HG03060 (cell line): Measurements from ENCODE around the gene ATP2A2.
A peak's percentile ranks its signal among the peaks of the same experiment; 100 is the strongest.
"Not testable (repeated sequence)": the region's sequence is repeated elsewhere in the genome, so short reads cannot be mapped to it uniquely, and the experiment has no call there.

ENCODE experiments used
- ATAC-seq: cut with Tn5 transposase; IDR thresholded peaks from one replicate; pipeline ENCODE4 v1.9.1; 2021; ENCODE audit warnings: low read depth, moderate number of reproducible peaks; ENCODE audit not compliant: unreplicated experiment

ATP2A2 gene

DNA sequence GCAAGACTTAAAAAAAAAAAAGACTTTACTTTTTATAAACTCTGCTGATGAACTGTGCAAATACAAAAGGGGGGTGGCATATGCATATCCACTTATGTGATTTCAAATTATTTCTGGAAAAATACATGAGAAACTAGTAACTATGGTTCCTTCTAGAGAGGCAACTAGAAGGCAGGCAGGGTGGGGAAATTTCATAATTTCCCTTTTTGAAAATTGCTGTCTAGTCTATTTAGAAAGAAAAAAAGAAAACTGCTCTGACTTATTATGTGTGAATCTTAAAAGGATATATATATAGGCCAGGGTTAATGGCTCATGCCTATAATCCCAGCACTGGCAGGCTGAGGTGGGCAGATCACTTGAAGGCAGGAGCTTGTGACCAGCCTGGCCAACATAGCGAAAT, 80.2 kb downstream of the ATP2A2 start:
- no peak for ATAC-seq

DNA sequence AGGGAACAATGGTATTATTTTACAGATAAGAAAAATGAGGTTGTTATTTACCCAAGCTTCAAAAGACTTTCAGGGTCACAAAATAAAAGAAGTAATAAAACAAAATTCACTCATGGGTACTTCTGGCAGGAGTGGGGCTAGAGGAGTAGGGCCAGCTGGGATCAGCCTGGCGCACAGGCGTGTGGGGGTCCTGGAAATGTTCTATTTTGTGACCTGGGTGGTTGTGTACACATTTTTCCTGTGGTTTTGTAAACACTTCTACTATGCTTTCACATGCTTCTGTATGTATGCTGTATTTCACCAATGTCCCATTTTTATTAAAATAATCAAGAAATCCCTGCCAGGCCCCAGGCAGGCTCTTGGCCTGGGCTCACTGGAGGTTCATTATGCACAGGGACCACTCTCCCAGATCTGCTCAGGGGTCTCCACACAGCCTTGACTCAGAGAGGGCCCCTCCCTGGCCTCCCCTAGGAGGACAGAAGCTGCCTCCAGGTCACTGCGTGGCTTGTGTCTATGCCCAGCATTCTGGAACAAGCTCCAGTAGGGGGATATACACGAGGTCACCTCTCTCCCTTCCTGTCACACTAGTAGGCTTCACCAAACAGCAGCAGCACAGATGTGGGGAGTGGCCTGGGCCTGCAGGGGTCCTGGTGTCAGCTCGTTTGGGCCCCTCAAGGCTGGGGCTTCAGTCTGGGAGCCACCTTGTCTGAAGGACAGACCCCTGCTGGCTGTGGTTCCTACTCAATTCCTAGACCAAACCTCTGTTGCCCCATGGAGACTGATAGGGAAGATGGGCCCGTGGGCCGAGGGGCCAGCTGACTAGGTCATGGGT, 84.7 kb downstream of the ATP2A2 start:
- no peak for ATAC-seq

DNA sequence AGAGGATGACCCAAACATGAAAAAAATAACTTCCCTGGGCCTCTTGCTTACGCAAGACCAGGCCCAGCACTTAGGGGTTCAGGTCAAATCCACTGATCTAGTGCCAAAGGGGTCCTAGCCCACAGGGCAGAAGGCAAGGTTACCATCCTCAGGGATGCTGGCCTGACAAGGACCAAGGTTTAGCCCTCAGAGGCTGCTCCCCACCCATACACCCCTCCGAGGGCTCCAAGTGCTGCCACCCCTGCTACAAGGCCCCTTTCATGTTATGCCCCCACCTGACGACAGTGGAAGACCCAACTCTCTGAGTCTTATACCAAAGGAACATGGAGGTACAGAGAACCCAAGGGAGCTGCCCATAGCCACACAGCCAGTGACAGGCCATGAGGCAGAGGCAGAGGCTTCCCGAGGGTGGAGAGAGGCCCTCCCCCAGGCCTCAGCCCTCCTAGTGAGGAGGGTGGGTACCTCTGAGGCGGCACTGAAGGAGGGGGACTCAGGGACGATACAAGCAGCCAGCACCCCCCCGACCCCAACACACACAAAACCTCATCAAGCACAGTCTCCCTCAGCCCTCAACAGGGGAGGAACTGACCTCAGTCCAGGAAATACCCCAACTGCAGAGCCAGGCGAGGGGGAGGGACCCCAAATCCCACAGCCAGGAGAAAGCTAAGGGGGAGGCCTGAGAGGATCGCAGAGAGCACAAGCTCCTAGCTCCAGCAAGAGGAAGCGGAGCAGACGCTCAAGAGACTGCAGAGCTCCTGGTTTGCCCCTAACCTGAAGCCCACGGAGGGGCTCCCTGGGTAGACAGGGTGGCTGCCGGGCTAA, 85.5 kb downstream of the ATP2A2 start:
- no peak for ATAC-seq

DNA sequence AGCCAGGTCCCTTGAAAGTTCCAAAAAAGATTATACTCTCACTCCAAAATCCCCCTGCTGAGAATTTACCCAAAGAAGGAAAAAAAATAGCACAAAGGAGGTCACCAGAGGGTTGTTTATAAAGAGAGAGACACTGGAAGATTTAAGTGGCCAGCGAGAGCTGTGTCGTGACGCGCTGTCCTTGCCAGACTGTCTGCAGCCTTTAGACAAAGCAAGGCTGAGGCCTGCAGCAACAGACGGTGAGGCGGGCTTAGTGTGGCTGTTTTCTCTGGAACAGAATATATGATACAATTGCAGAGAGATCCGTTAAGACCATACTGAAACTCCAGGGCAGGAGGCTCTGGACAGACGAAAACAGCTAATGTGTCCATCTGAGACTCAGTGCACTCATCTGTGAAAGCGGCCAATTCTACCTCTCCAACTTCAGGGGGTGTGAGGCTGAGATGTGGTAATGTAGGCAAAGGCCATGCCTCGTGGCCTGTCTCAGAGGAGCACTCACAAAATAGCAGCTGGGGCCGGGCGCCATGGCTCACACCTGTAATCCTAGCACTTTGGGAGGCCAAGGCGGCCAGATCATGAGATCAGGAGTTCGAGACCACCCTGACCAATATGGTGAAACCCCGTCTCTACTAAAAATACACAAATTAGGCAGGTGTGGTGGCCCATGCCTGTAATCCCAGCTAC, 86.3 kb downstream of the ATP2A2 start:
- ATAC-seq, result no peak

DNA sequence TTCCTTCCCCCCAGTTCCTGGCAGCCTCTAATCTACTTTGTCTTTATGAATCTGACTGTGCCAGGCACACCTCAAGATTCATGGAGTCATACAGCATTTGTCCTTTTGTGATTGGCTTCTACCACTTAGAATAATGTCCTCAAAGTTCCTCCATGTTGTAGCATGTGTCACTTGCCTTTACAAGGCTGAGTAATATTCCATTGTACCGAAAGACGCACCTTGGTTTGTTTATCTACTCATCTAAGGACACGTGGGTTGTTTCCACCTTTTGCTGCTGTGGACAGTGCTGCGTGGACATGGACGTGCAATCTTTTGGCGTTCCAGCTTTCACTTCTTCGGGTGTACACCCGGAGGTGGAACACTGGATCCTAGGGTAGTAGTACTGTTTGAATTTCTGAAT, 88.9 kb downstream of the ATP2A2 start:
- no peak for ATAC-seq

DNA sequence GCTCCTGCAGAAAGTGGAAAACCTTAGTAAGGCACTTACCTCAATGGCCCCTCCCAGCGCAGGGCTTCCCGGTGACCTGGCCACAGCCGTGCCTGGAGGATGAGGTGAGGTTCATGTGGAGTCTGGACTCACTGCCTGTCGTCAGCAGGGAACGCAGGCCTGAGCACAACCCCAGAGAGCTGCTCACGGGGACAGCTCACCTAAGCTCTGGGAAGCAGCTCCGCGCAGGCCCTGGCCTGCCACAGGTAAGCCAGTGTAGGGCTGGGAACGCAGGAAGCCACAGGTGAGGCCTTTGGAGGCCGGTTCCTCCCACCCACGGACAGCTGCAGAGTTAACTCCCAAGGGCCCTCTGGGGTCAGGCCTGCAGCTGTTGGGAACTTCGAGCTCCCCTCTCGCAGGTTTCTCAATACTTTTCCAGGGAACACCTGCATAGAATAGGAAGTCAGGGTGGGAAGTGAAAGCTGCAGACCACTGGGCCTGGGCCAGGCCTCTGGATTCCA, 89.7 kb downstream of the ATP2A2 start:
- ATAC-seq, result no peak

DNA sequence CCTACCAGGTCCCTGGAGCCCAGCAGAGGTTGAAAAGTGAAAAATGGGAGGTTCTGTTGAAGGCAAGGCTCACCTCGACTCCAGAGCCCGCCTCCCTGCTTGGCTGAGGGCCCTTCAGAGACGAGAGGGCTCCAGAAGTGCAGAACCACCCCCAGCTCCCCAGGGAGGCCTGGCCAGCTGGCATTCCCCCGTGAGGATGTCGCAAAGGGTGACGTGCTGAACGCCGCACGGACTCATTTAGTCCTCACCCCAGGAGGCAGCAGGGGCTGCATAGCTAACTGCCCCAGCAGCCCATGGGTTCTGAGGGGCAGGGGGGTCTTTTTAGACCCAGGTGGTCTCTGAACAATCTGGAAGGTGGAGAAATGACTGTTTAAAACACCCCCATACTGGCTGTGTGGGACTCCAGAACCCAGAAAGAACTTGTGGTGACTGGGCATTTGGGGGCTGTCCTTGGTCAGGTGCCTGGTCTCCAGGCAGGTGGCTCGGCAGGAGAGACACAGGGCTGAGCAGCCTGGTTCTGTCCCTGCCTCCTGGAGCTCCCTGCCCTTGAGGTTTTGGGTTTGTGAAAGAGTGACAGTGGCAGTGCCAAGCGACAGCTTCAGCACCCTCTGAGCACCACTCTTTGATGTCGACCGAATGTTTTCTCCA, 90.5 kb downstream of the ATP2A2 start:
- peak; percentile 56 for ATAC-seq

DNA sequence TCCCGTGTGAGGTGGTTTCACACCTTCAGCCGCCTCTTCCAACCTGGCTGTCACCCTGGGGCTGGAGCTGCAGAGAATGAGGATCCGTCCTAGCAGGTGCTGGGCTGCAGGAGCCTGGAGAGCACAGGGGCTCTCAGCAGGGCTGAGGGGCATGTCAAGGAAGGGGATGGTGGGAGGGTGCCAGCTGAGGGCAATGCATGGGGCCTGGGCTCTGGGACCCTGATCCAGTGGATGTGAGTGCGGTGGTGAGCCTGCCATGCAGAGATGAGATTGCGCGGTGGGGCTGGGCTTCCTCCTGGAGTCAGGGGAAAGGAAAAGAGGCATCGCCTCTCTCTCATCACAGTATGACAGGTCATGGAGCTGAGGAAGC, 91.0 kb downstream of the ATP2A2 start:
- no peak for ATAC-seq

DNA sequence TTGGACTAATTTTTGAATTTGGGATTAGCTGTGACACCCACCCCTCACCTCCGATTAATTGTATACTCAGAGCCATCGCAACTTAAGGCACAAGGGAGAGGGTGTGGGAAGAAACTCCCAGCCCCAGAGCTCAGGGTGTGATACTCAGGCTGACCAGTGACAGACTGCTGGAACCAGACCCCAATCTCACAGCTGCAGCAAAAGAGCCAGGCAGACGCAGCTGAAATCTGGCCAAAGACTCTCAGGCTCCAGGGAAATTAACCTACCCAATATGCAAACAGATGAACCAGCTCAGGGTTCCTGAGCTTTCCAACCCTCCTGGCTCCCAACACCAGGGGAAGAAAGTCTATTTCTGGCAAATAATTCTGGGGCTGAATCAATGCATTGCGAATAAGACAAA, 92.0 kb downstream of the ATP2A2 start:
- no peak for ATAC-seq

DNA sequence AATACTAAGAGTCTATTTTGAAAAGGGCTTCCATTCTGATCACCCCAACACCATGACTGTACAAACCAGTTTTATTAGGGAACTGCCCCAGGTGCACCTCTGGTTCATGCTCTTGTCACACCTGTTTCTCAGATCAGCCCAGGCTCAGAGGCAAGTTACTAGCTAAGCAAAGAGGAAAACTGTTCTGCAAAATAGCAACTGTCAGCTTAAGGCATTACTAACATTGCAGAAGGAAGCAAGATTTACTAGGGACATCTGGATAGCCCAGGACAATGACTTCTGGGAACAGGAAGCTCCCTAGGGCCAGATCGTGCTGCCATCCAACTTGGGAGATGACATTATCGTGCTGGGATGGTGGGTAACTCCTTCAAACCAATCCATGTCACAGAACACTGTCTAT, 92.4 kb downstream of the ATP2A2 start:
- no peak for ATAC-seq

DNA sequence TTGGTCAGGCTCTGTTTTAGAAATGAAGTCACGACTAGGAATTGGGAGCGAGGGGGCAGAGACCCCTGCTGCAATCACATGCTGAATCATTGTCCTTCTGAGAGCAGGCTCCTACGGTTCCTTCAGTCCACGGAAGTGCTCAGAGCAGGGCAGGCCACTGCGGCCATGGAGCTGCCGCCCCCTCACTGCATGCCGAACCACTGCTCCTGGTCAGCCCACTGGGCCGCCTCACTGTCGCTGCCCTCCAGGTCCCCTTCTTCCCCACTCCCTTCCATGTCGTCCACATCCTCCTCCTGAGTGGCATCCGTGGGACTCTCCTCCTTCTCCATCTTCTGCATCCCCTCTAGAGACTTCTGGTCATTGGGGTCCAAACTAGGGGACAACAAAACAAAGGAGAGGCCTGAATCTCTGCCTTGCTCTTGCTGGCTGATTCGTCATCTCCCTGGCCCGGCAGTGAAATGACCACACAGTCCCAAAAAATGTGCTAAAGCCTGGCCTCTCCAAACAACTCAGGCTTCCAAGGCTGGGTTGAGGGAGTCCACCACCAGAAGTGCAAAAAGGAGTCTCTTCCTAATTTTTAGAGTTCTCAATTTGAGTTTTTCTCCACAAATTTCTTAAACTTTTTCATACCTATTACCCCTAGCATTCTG, 93.0 kb downstream of the ATP2A2 start:
- ATAC-seq, result no peak

DNA sequence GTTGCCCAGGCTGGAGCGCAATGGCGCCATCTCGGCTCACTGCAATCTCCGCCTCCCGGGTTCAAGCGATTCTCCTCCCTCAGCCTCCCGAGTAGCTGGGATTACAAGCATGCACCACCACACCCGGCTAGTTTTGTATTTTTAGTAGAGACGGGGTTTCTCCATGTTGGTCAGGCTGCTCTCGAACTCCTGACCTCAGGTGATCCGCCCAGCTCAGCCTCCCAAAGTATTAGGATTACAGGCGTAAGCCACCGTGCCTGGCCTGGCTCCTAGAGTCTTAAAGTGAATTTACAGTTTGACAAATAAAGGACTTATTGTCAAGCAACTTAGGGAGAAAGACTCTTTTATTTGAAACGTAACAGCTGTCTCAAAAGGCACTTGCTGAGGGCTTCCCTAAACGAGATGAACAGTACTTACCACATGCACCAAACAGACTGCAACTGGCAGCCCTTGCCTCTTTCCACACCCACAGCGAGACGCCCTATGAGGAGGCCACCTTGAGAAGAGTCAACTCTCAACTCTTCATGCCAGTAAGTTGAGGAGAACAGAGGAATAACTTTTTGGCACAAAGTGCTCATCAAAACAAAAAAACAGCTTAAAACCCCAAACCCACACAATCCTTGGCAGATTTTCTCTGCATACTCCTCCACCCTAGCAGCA, 97.2 kb downstream of the ATP2A2 start:
- ATAC-seq, result not testable (repeated sequence)

DNA sequence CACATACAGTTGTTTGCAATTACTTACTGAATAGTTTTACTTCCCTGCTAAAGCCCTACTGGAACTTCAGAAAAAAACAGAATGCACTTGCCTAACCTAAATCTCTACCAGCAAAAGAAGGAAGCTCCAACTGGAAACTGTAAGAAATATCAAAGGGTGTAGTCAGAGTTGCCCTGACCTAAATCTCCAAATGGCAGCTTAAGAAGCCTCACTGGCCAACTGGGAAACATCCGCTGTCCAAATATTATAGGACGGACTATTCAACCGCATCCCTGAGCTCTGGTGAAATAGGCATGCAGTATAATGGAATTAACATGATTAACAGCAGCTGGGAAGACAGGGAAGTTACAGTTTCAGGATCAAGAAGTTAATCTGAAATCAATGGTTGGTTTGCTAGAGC, 98.2 kb downstream of the ATP2A2 start:
- no peak for ATAC-seq

DNA sequence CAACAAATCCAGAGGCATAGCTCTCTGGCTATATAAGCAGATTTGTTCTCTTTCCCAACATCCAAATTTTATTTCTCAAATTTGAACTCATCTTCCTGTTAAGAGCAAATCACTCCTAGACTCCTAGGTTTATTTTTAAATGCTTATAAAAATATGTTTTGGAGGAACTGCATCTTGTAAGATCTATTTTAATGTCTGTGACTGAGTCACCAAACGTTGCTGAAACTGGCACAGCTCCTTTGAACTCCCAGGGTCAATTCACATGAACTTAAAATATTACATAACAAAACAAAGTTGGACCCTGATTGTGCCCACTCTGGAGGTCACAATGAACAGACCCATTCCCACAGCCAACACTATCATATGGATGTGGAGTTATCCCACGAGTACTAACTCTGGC, 98.6 kb downstream of the ATP2A2 start:
- ATAC-seq, result no peak

DNA sequence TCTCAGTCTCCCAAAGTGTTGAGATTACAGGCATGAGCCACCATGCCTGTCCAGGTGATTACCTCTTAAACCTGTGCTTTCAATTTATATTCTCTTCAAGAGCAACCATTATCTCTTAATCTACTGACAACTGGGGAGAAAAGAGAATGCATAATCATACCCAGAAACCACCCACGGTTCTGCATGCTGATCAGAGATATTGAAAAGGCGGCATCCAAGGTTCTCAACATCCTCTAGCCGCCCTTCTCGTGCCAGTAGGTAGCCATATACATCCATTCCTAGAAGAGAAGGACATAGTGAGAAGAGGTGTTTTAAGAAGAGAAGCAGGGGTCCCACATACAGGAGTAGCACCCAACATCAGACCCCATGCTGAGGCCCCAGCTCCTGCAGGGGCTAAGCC, 101.6 kb downstream of the ATP2A2 start:
- no peak for ATAC-seq
